K562 (cell line): Measurements from ENCODE around the gene KCNJ2. TPM values are rescaled to one million over a fixed set of nuclear protein-coding genes. Genes with fewer than 3 reads are reported as not detected.
A peak's percentile ranks its signal among the peaks of the same experiment; 100 is the strongest.

Experiments
- CBX8 ChIP-seq: fragments of 200-600 bp; sonication (generic); IDR thresholded peaks from 2 replicates; pipeline ENCODE4 v1.6.1; 2012; ENCODE audit warnings: borderline replicate concordance, mixed run types, low read depth, mild to moderate bottlenecking, moderate library complexity, mixed read lengths, low read length, control low read depth, inconsistent platforms; ENCODE audit not compliant: poor library complexity, severe bottlenecking; ENCODE audit errors: extremely low read depth
- EP300 ChIP-seq: IDR thresholded peaks from 2 replicates; pipeline ENCODE4 v1.6.1; 2012; ENCODE audit warnings: low read length, improper control_type of control experiment
- FOXJ2 ChIP-seq: fragments of 200-800 bp; sonication (Bioruptor generic); IDR thresholded peaks from 2 replicates; pipeline ENCODE4 v1.6.1; 2016; ENCODE audit warnings: missing genetic modification characterization, missing compliant biosample characterization
- IRF9 ChIP-seq: fragments of 450-650 bp; IDR thresholded peaks from 2 replicates; pipeline ENCODE4 v1.6.1; 2016; ENCODE audit warnings: missing biosample characterization, missing genetic modification characterization
- KAT7 ChIP-seq: sonication (generic); formaldehyde crosslinking; IDR thresholded peaks from 2 replicates; pipeline ENCODE4 v1.8.0; 2022; ENCODE audit warnings: missing genetic modification reagents, mild to moderate bottlenecking, borderline replicate concordance
- PKNOX1 ChIP-seq: fragments of 450-650 bp; IDR thresholded peaks from 2 replicates; pipeline ENCODE4 v1.6.1; 2016
- POLR2A ChIP-seq: fragments of 450-650 bp; conservative IDR thresholded peaks from 2 replicates; pipeline ENCODE4 v1.6.1; 2016
- RFX1 ChIP-seq: fragments of 450-650 bp; IDR thresholded peaks from 2 replicates; pipeline ENCODE4 v1.6.1; 2016; ENCODE audit warnings: mild to moderate bottlenecking, moderate library complexity
- SMARCA5 ChIP-seq: fragments of 450-650 bp; IDR thresholded peaks from 2 replicates; pipeline ENCODE4 v1.6.1; 2016
- SNIP1 ChIP-seq: fragments of 450-650 bp; IDR thresholded peaks from 2 replicates; pipeline ENCODE4 v1.7.1; 2017; ENCODE audit warnings: low read depth, mild to moderate bottlenecking
- SRSF1 ChIP-seq: fragments of 200-400 bp; formaldehyde crosslinking; IDR thresholded peaks from 2 replicates; pipeline ENCODE4 v1.6.1; 2017; ENCODE audit warnings: mild to moderate bottlenecking, low read depth, low read length, moderate library complexity
- THRA ChIP-seq: fragments of 450-650 bp; IDR thresholded peaks from 2 replicates; pipeline ENCODE4 v1.6.1; 2017; ENCODE audit warnings: mild to moderate bottlenecking, moderate library complexity
- UBTF ChIP-seq, 2 experiments: IDR thresholded peaks; 2 replicates each; pipeline ENCODE4 v1.6.1; 2012; ENCODE audit warnings: improper control_type of control experiment in 2 of 2, low read depth in 2 of 2, low read length in 2 of 2, borderline replicate concordance in 1 of 2
- USF2 ChIP-seq: sonication (generic); formaldehyde crosslinking; IDR thresholded peaks from 2 replicates; pipeline ENCODE4 v1.5.0; 2020; ENCODE audit warnings: missing genetic modification reagents
- ZBTB12 ChIP-seq: fragments of 250-450 bp; sonication (Bioruptor Pico); IDR thresholded peaks from 2 replicates; pipeline ENCODE4 v1.4.0; 2020
- ZNF175 ChIP-seq: fragments of 200-800 bp; sonication (Bioruptor generic); IDR thresholded peaks from 2 replicates; pipeline ENCODE4 v1.6.1; 2016; ENCODE audit warnings: low read depth, mild to moderate bottlenecking, missing genetic modification characterization, missing compliant biosample characterization
- ZNF316 ChIP-seq: fragments of 450-650 bp; IDR thresholded peaks from 2 replicates; pipeline ENCODE4 v1.6.1; 2016
- ZNF431 ChIP-seq: sonication (generic); formaldehyde crosslinking; IDR thresholded peaks from 2 replicates; pipeline ENCODE4 v1.8.0; 2022; ENCODE audit warnings: mild to moderate bottlenecking, missing genetic modification reagents
- ZNF639 ChIP-seq, 2 experiments: fragments of 200-800 bp in 1 of 2; sonication (Bioruptor generic) in 1 of 2; sonication (generic) in 1 of 2; formaldehyde crosslinking in 1 of 2; IDR thresholded peaks in 1 of 2; conservative IDR thresholded peaks in 1 of 2; 2 replicates each; pipeline versions ENCODE4 v1.5.0 to v1.6.1; 2016 to 2020; ENCODE audit warnings: missing compliant biosample characterization in 1 of 2, missing genetic modification characterization in 1 of 2, missing genetic modification reagents in 1 of 2
- polyA plus RNA-seq, 8 experiments: library from polyadenylated mRNA; depleted of rRNA in 4 of 8; stranded (reverse) in 5 of 8; unstranded in 3 of 8; fragments of >200 nt; fragmentation: Nextera tagmentation in 2 of 8; fragmentation: Illumina TruSeq in 1 of 8; extraction: Ambion mirVana in 2 of 8; extraction: Trizol in 1 of 8; gene quantifications; 2 replicates each; pipeline versions ENCODE4 v1.2.1 to v1.2.3, GENCODE V29; 2011 to 2014; ENCODE audit warnings: inconsistent platforms in 1 of 8, missing spikeins in 1 of 8
- total RNA-seq, 7 experiments: library from RNA; depleted of rRNA in 6 of 7; stranded (reverse); fragments of >200 nt in 6 of 7; fragmentation: Illumina TruSeq in 2 of 7; extraction: Trizol in 2 of 7; gene quantifications; 2 replicates each; pipeline versions ENCODE4 v1.2.1 to v1.2.3, GENCODE V29; 2011 to 2021; ENCODE audit warnings: low replicate concordance in 1 of 7

Gene KCNJ2
- total and polyA plus RNA-seq, 9 of the 15 experiments (the other 6 are each of a cell fraction or from before 2014, with no cell fraction given) = not detected

GRCh38 chr17:70128727-70129238, 40.5 kb upstream of the KCNJ2 start (continued):
- TF ChIP-seq ZNF639 (CRISPR knock-in tag; conservative IDR thresholded peaks at IDR 0.05 in 1 of 2, IDR thresholded peaks at IDR 0.05 in 1 of 2) (peak in 1 of 2 experiments; percentile 44; a peak in 1 of 4 replicates), POLR2A (peak; percentile 94), ZNF431 (CRISPR knock-in tag) (no peak), UBTF (IDR thresholded peaks at IDR 0.05; ENCODE audit: borderline replicate concordance in 1 of 2, low read depth in 2 of 2, low read length in 2 of 2) (no peak), ZNF316 (peak; percentile 71), FOXJ2 (tag) (no peak; the same call in 1 of the 2 replicates), ZBTB12 (CRISPR knock-in tag) (peak; percentile 91), SRSF1 (no peak), SNIP1 (no peak), USF2 (no peak), THRA (no peak), RFX1 (no peak), KAT7 (no peak), ZNF175 (CRISPR knock-in tag) (peak; percentile 77; the same call in 1 of the 2 replicates), PKNOX1 (peak; percentile 16; the same call in 1 of the 2 replicates), SMARCA5 (no peak), EP300 (peak; percentile 57; the same call in 1 of the 2 replicates), IRF9 (tag) (no peak), CBX8 (no peak)
